OCI-M1 (cell line): ENCODE data around the gene KRABD2.
"Not testable (repeated sequence)": the region's sequence is repeated elsewhere in the genome, so short reads cannot be mapped to it uniquely, and the experiment has no call there.

Experiments
- DNase-seq: peaks from one replicate; lab custom pipeline; 2025; lab: John Stamatoyannopoulos, UW

KRABD2 gene

DNA sequence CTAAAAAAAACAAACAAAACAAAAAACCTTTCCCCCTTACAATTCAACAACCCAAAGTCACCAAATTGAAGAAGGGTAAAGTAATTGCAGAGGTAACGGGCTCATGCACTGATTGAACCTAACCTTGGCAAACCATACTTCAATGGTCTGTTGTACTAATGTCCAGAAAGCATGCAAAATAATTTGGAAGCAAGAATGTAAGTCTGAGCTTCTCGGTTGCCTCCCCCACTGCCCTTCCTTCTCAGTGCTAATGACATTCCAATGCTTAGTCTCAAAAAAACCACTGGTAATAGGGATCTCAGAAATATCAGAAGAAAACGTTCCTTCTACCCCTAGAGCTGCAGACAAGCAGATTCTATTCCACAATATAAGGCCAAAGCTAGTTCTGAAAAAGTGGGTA is 15.8 kb downstream of the KRABD2 start:
- no peak for DNase-seq

DNA sequence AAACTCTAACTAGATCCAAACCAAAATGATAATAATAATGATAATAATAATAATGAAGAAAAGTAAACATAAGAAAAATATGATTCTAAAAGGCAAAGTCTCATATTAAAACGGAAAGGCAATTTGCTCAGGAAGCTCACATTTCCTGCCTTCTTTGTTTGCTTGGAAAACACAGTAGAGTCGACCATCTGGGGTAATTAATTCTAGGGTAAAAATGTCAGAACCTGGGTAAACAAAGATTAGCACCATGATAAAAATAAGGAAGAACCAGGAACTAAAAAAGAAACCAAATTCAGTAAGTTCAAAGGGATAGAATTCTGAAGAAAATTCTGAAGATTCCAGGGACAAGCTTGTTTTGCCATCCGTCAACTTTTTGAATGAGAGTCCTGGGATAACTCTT is 16.2 kb downstream of the KRABD2 start:
- no peak for DNase-seq

DNA sequence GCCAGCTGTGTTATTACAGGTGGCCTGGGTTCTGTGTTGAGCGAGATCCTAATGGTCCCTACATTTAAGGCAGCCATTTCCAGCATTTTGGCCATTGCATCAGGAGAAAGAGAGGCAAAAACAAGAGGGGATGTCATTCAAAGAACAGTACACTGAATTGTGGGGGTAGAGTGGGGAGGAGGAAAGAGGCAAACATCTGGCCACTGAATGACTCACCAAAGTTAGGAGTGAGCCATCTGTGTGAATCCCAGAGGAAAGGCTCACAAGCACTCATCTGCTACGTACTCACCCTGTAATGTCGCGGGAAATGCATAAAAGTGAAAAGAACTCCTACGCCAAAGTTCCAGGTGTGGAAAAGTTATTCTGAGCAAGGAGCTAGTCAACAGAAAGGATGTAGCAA is 16.7 kb downstream of the KRABD2 start:
- peak; percentile 37 for DNase-seq

DNA sequence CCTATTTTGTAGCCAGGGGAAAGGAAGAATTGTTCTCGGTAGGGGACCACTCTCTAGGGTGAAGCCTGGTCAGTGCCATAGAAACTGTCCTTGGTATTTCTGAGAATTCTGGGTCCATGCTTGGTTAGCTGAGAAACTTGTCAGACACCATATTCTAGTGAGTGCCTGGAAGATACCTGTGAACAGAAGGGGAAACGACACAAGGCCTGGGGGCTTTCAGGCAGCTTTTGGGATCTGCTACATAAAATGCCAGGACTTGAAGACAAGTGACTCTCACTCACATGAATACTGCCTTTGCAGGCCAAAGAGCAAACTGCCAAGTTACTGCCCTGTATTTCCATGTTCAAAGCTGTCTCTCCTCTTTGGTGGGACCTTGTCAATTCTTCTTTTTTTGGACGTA is 18.6 kb downstream of the KRABD2 start:
- no peak for DNase-seq

DNA sequence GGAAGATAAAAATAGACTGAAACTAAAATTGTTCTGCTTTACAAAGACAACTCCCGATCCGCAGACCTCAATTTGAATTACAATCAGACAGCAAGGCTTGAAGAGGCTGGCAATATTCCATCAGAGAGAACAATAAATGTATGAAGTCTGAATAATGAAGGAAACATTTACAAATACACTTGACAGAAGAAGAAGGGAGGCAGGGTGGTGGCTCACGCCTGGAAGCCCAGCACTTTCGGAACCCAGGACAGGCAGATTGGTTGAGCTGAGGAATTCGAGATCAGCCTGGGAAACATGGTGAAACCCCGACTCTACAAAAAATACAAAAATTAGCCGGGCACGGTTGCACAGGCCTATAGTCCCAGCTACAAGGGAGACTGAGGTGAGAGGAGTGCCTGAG is 22.3 kb downstream of the KRABD2 start:
- no peak for DNase-seq

DNA sequence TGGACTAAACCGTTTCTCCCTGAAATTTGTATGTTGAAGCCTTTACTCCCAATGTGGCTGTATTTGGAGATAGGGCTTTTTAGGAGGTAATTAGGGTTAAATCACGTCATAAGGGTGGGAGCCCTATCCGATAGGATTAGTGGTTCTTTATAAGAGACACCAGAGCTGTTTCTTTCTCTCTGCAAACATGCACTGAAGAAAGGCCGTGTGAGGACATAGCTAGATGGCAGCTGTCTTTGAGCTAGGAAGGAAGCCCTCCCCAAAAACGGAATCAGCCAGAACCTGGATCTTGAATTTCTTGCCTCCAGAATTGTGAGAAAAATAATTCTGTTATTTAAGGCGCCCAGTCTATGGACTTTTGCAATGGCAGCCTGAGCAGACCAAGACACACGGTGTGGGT is 22.8 kb downstream of the KRABD2 start:
- no peak for DNase-seq

DNA sequence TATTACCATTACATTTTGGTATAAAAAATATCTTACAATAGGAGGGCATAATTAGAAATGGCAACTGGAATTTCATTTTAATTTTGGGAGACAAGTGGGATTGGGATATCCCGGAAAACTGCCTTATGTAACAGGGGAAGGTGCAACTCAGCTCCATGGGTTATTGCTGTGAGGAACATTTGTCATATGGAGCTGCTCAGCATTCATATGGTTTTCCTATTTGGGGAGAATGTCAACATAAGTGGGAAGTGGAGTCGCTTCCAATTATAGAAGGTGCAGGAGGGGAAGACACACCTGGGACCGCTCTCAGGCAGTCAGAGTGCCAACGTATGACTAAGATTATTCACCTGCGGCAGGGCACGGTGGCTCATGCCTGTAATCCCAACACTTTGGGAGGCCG is 26.2 kb downstream of the KRABD2 start:
- no peak for DNase-seq

DNA sequence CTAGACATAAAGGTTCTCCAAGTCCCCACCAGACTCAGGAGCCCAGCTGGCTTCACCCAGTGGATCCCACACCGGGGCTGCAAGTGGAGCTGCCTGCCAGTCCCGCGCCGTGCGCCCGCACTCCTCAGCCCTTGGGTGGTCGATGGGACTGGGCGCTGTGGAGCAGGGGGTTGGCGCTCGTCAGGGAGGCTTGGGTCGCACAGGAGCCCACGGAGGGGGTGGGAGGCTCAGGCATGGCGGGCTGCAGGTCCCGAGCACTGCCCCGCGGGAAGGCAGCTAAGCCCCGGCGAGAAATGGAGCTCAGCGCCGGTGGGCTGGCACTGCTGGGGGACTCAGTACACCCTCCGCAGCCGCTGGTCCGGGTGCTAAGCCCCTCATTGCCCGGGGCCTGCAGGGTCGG is 29.5 kb downstream of the KRABD2 start:
- not testable (repeated sequence) for DNase-seq

DNA sequence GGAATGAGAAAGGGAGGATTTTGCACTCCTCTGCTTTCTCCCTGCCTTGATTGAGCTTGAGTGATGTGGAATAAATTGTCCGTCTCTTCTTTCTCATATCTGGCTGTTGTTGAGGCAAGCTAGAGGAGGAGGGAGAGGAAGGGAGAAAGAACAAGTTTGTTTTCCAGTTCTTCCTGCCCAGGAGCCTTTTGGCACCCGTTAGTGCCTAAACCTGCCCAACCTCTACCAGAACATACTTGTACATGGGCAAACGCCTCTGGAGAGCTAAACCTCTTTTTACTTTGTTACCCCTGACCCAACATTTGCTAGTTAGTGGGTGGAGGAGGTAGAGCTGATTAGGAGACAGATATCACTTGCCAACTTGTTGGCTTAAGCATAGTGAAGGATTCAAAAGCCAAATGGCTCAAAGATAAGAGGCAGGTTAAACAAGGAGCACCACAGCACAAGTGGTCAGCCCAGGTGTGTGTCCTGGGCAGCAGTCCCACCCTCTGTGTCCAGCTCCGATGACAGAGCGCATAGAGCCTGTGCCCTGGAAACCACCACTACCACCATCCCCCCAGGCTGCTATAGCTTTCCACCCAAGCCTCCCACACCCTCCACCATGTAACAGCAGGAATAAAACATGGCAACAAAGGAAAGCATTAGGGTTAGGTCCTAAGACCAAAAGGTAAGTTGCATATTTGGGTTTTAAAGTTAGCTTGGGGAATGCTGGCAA is 30.4 kb downstream of the KRABD2 start:
- no peak for DNase-seq

DNA sequence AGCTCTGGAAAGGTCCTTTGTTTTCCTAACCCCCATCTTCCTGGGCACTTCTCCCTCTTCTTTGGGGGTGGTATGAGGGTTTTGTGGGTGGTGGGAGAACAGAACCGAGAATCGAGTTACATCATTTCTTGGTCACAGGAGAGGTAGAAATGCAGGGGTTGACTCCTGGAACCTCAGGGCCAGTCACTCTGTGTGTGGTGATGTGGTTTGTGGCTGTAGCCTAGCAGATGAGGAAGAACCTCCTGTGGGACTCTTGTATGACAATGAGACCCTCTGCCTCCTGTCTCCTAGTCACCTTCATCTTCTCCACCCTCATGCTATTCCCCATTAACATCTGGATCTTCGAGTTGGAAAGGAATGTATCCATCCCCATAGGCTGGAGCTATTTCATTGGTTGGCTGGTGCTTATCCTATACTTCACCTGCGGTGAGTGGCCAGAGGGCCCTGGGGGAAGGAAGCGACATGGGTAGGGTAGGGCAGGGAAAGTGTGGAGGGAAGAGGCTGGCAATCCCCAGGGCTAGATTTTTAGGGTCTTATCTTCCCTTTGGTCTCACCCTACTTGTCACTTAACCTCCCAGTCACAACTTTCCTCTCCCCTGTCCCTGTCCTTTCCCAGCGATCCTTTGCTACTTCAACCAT is 31.3 kb downstream of the KRABD2 start:
- peak; percentile 34 for DNase-seq

DNA sequence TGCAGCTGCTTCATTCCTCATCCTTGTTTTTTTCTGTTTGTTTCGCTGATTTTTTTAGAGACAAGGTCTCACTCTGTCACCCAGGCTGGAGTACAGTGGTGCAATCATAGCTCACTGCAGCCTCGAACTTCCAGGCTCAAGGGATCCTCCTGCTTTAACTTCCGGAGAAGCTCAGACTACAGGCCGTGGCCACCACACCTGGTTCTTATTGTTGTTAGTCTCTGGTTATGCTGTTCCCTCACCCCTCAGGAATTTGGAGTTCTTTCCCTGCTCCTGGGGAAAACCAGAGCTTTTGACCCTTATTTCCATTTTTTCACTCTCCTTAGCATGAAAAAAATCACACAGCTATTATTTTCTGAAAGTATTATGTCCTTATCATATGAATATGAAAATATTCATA is 35.0 kb downstream of the KRABD2 start:
- no peak for DNase-seq

DNA sequence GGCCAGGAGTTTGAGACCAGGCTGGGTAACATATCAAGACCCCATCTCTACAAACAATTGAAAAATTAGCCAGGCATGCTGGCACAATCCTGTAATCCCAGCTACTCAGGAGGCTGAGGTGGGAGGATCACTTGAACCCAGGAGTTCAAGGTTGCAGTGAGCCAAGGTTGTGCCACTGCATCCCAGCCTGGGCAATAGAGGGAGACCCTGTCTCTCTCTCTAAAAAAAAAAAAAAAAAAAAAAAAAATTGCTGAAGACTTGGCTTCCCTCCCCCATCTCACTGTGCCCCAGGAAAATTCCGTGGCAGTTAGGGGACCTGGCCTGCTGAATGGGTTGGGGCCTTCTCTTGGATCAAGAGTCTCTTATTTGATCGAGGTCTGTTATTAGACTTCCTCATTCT is 37.0 kb downstream of the KRABD2 start, which contains the start of gene ODF4:
ODF4 (plus strand) TSS at position 301 of the 400 bp plus-strand sequence. CDS start 212 bp downstream, outside the sequence.
- DNase-seq = no peak

DNA sequence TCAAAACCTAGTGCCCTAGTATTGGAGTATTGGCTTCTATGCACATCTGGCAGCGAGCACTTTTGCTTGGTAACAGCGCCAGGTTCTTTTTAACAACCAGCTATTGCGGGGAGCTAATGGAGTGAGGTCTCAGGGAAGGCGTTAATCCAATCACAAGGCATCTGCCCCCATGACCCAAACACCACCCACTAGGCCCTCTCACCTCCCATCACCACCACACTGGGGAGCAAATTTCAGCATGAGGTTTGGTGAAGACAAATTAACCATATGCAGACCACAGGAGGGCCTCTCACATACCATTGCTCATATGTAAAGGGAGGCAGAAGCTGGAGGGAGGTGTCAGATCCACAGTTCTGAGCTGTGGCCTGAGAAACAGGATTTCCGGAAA is 37.8 kb downstream of the KRABD2 start:
- DNase-seq = no peak

DNA sequence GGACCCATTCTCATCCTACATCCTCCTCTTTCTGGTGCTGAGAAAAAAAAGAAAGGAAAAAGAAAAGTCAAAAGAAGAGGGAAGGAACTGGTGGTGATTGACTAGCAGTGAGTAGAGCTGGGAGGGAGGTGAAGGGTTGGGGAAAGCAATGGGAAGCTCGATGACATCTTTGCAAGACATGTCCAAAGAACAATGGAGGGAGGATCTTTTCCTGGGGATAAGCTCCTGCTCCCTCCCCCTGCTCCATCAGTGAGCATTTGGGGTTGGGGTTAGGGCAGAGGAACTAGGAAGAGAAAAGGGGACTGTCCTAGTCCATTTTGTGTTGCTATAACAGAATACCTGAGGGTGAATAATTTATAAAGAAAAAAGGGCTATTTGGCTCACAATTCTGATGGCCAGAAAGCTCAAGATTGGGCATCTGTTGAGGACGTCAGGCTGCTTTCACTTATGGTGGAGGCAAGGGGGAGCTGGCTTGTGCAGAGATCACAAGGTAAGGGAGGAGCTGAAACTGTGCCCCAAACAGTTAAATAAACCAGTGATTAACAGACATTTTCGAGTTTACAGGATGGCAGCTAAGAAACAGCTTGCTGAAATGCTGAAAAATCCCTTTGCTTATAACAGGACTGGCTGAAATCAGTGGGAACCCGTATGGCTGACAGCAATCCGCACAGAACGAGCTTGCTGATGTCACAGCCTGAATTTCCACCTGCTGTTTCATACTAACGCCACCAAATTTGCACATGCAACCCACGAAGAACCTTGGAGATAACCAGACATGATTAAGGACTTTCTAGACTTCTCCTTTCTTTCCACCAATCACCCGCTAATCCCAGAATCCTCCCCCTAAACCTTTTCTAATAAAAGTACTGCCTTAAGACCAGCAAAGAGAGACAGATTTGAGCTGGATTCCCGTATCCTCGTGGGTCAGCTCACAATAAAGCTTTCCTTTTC is 38.4 kb downstream of the KRABD2 start:
- DNase-seq = peak; percentile 85

DNA sequence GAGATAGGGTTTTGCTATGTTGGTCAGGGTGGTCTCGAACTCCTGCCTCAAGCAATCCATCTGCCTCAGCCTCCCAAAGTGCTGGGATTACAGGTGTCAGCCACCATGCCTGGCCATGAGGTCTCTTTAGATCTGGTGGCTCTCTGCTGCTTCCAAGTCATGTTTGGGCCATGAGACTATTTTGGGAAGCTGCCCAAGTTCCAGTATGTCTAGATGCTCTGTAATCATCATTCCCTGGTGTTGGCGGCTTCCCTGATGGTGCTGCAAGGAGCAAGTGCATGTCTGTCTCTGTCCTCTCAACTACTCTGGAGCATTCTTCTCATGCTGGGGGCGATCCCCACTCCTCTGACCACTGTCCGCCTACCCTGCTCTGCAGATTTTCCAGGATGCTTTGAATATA is 43.2 kb downstream of the KRABD2 start:
- no peak for DNase-seq

DNA sequence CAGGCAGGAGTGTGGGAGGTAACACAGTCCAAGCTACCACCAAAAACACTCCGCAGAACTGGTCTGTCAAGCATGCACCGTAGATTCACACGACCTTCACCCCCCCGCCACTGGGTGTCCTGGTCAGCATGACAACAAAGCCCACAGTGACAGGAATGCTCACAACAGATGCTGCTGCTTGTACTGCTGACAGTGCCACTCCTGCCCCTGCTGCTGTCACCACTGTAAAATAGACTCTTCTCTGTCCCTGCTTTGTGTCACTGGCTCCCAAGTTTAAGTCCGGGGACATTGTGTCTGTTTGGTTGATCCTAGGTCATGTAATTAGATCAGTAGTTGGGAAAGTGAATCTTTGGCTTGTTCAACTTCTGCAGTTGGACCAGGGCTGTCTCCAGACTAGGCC is 43.8 kb downstream of the KRABD2 start:
- DNase-seq = no peak

DNA sequence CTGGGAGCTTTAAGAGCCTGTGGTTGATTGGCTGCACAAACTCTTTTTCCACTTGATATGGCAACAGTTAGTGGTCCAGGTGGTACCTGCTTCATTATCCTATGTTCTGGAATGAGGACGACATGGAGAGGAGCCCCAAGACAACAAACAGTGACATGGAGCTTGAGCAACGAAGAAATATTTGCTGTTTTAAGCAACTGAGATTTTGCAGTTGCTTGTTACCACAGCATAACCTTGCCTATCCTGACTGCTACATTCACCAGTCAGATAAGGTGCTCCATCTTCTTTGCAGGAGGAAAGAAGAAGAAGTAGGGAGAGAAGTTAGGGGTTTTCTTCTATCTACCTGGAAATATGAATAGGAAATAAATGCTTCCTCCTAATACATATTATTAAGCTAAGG is 44.4 kb downstream of the KRABD2 start:
- no peak for DNase-seq

DNA sequence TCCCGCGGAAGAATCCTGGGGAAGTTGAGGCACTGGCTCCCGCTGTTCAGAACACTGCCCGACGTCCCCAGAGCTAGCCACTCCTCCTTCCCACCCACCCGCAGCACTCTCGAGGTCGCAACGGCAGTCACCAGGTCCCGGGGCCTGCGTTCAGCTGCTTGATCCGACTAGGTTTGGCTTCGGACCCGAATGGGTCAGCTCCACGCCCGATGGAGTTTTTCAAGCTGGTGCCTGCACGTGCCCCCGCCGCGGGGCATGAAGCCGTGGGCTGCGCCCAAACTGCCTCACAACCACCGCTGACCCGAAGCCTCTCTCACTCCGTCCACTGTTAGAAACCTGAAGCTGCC is 49.2 kb downstream of the KRABD2 start:
- DNase-seq = no peak
